CD4-positive, alpha-beta T cell (primary cell): ENCODE data around the gene VAMP4. TPM values are rescaled to one million over a fixed set of nuclear protein-coding genes. Genes with fewer than 3 reads are reported as not detected.

Experiments used
- ATAC-seq: fragments of 200-7000 bp; cut with Tn5 transposase; one replicate; pipeline ENCODE4 v1.10.0; 2022; ENCODE audit warnings: mild to moderate bottlenecking; ENCODE audit not compliant: poor library complexity
- CTCF ChIA-PET: fragments of 350-600 bp; sonication (Branson Sonifier 250); formaldehyde crosslinking; loops from one replicate; lab custom pipeline; 2021; ENCODE audit warnings: antibody characterized with exemption, inconsistent platforms; lab: Charles Lee
- POLR2A ChIA-PET: fragments of 350-600 bp; sonication (Branson Sonifier 250); formaldehyde crosslinking; loops from one replicate; lab custom pipeline; 2021; ENCODE audit warnings: antibody characterized with exemption, inconsistent platforms; lab: Charles Lee
- DNase-seq, 14 experiments: peaks; one replicate each; pipeline ENCODE4 v3.0.0-alpha.2; 2013 to 2020; ENCODE audit warnings: mixed read lengths in 2 of 14
- H3K27ac ChIP-seq, 2 donors: one replicate each; pipeline versions ENCODE4 v1.5.1 to v1.7.0; 2013; ENCODE audit warnings: low read length in 2 of 2, low read depth in 1 of 2, mild to moderate bottlenecking in 1 of 2
- H3K27me3 ChIP-seq, 2 experiments: 1 replicate in 1 of 2; 2 replicates in 1 of 2; pipeline versions ENCODE4 v1.6.1 to v1.7.0; 2013; ENCODE audit warnings: low read length in 2 of 2, control low read depth in 1 of 2, mild to moderate bottlenecking in 1 of 2, moderate library complexity in 1 of 2; ENCODE audit not compliant: insufficient read depth in 2 of 2, control insufficient read depth in 1 of 2
- H3K36me3 ChIP-seq: one replicate; pipeline ENCODE4 v1.6.1; 2013; ENCODE audit warnings: low read length, control low read depth; ENCODE audit not compliant: insufficient read depth
- H3K4me1 ChIP-seq: one replicate; pipeline ENCODE4 v1.6.1; 2013; ENCODE audit warnings: low read length, control low read depth; ENCODE audit not compliant: insufficient read depth
- H3K4me3 ChIP-seq: one replicate; pipeline ENCODE4 v1.5.1; 2013; ENCODE audit warnings: mild to moderate bottlenecking, low read length, moderate library complexity
- H3K9me3 ChIP-seq, 2 experiments: 1 replicate in 1 of 2; 2 replicates in 1 of 2; pipeline versions ENCODE4 v1.6.1 to v1.7.0; 2013; ENCODE audit warnings: low read length in 2 of 2, mild to moderate bottlenecking in 2 of 2, control low read depth in 1 of 2, moderate library complexity in 1 of 2; ENCODE audit not compliant: control insufficient read depth in 1 of 2, insufficient read depth in 1 of 2
- H3K27ac Mint-ChIP-seq: one replicate; pipeline ENCODE4 v1.8.0; 2020; ENCODE audit warnings: mixed read lengths
- H3K27me3 Mint-ChIP-seq: one replicate; pipeline ENCODE4 v1.8.0; 2021; ENCODE audit warnings: mixed read lengths
- H3K36me3 Mint-ChIP-seq: one replicate; pipeline ENCODE4 v1.8.0; 2021; ENCODE audit warnings: low read depth, mixed read lengths
- H3K4me1 Mint-ChIP-seq: one replicate; pipeline ENCODE4 v1.8.0; 2021; ENCODE audit warnings: low read depth, mixed read lengths
- H3K4me3 Mint-ChIP-seq: one replicate; pipeline ENCODE4 v1.8.0; 2020; ENCODE audit warnings: mild to moderate bottlenecking, mixed read lengths
- H3K9me3 Mint-ChIP-seq: one replicate; pipeline ENCODE4 v1.8.0; 2020; ENCODE audit warnings: mixed read lengths
- intact Hi-C, 2 experiments: fragments of 100-400 bp; cut with DNase I in 1 of 2; cut with micrococcal nuclease in 1 of 2; formaldehyde crosslinking; loops; one replicate each; pipeline versions ENCODE4 v1.15.1 to v1.9.0; 2023 to 2025; cut with DNase I, micrococcal nuclease
- total RNA-seq, 174 experiments: library from RNA in 2 of 174; stranded (reverse) in 2 of 174; gene quantifications; one replicate each; pipeline ENCODE4 v1.2.3 and lab custom pipeline; 2021 to 2026
- TF ChIP-seq, protein P1 (sequence below): fragments of 200-600 bp; IDR thresholded peaks from one replicate; pipeline ENCODE4 v1.8.0; 2022; ENCODE audit warnings: antibody characterized with exemption, mild to moderate bottlenecking

The VAMP4 gene
- total RNA-seq, 2 experiments from 2014 or later: 8.1 to 12.1 TPM

DNA sequence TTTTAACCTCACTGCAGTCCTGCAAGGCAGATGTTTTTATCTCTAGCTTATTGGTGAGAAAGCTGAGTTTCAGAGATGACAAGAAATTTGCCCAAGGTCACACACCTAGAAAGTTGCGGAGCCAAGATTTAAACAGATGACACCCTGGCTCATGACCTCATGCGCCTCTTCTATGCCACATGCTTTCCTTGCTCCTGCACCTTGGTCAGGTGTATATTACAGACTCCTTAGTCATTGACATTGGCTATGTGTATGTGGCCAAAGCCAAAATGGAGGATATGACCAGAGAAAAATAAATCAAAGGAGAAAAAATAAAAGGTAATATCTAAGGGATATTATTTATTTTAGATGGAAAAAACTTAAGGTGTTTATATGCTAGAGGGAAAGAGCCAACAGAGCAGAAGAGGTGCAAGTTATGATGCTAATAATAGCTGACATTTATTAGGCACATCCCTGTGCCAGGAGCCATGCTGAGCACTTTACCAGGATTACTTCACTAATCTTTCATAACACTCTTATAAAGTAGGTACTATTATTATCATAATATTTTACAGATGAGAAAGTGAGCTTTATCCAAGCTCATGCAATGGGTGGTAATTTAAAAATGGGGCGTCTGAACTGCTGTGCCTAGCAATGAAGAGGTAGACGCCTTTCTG, 75.6 kb downstream of the VAMP4 start:
- ChIA-PET CTCF (interaction anchor here (1.2 kb wide), 1 partner anchor 16 kb away, joined by 3 read pairs; no protein-coding TSS in a partner anchor), POLR2A (no interaction called here)
- no peaks in the 10 kb centered on the region for H3K9me3 Mint-ChIP-seq
- H3K27ac Mint-ChIP-seq: no peak overlapping the region
- ATAC-seq (no peak), DNase-seq (no peak)
- Histone ChIP-seq H3K4me3 (no peak overlapping the region), H3K9me3 (no peaks in the 10 kb centered on the region), H3K27me3 (peaks cover 0 to 4% of the 10 kb centered on the region in 2 experiments), H3K4me1 (no peaks in the 10 kb centered on the region), H3K36me3 (no peaks in the 10 kb centered on the region), H3K27ac (no peak overlapping the region)
- H3K27me3 Mint-ChIP-seq: peaks cover 6% of the 10 kb centered on the region
- H3K4me3 Mint-ChIP-seq: no peak overlapping the region
- no peaks in the 10 kb centered on the region for H3K4me1 Mint-ChIP-seq
- H3K36me3 Mint-ChIP-seq: no peaks in the 10 kb centered on the region
- TF ChIP-seq, protein P1, sequence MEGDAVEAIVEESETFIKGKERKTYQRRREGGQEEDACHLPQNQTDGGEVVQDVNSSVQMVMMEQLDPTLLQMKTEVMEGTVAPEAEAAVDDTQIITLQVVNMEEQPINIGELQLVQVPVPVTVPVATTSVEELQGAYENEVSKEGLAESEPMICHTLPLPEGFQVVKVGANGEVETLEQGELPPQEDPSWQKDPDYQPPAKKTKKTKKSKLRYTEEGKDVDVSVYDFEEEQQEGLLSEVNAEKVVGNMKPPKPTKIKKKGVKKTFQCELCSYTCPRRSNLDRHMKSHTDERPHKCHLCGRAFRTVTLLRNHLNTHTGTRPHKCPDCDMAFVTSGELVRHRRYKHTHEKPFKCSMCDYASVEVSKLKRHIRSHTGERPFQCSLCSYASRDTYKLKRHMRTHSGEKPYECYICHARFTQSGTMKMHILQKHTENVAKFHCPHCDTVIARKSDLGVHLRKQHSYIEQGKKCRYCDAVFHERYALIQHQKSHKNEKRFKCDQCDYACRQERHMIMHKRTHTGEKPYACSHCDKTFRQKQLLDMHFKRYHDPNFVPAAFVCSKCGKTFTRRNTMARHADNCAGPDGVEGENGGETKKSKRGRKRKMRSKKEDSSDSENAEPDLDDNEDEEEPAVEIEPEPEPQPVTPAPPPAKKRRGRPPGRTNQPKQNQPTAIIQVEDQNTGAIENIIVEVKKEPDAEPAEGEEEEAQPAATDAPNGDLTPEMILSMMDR: no peak
- intact Hi-C loops: no loop called here

DNA sequence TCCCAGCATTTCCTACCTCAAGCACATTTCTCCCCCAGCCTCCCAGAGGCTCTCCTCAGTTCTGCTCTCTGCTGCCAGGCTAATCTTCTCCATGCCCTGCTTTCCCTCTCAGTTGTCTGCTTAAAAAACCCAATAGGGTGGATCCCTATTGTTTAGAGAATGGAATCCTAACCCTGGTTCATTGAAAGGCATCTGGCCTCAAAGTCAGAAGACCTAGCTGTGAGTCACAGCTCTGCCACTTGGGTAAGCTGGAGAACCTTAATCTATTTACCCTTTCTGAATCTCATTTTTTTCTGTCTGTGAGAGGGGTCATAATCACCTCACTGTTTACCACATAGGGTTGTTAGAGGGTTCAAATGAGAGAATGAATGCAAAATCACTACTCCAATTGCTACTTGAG, 76.9 kb downstream of the VAMP4 start:
- ChIA-PET CTCF (no interaction called here), POLR2A (no interaction called here)
- H3K27me3 Mint-ChIP-seq: peaks cover 6% of the 10 kb centered on the region
- peaks cover 0 to 4% of the 10 kb centered on the region in 2 experiments for H3K27me3 ChIP-seq
- no peak overlapping the region for H3K27ac Mint-ChIP-seq
- H3K4me1 Mint-ChIP-seq: no peaks in the 10 kb centered on the region
- no peaks in the 10 kb centered on the region for H3K4me1 ChIP-seq
- no peaks in the 10 kb centered on the region for H3K9me3 Mint-ChIP-seq
- no peaks in the 10 kb centered on the region for H3K36me3 ChIP-seq
- ATAC-seq: no peak
- DNase-seq: no peak
- TF ChIP-seq, protein P1: no peak
- no peak overlapping the region for H3K4me3 Mint-ChIP-seq
- H3K36me3 Mint-ChIP-seq: no peaks in the 10 kb centered on the region
- intact Hi-C loops: no loop called here
- no peak overlapping the region for H3K4me3 ChIP-seq
- H3K27ac ChIP-seq: no peak overlapping the region
- H3K9me3 ChIP-seq: no peaks in the 10 kb centered on the region

DNA sequence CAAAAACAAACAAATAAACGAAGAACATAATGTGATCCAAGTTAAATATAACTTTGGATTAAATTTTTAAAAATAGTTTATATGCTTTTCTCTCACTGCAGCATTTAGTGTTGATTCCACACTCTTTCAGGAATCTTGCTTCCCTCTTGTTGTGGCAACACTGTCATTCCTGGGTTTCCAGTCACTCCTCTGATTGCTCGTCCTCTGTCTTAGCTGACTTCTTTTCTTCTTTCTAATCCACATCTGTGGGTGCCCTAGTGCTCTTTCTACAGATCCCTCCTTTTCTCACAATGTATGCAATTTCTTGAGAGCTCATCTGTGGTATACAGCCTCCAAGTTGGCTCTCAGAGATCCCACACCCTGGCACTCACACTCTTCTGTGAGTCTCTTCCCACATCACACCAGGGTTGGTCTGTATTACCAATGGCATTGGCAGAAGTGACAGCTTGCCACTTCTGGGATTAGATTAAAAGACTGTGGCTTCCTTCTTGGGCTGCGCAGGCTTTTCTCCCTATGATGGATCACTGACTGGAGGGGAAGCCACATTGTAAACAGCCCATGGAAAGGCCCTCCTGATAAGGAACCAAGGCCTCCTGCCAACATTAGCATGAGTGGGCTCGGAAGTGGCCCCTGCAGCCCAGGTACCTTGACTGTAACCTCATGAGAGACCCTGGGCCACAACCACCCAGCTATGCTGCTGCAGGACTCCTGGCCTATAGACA, 77.8 kb downstream of the VAMP4 start:
- Histone ChIP-seq H3K36me3 (no peaks in the 10 kb centered on the region), H3K4me1 (no peaks in the 10 kb centered on the region), H3K27ac (no peak overlapping the region), H3K27me3 (peaks cover 0 to 4% of the 10 kb centered on the region in 2 experiments), H3K9me3 (no peaks in the 10 kb centered on the region), H3K4me3 (no peak overlapping the region)
- TF ChIP-seq, protein P1: no peak
- Mint-ChIP-seq H3K36me3 (no peaks in the 10 kb centered on the region), H3K27me3 (peaks cover 6% of the 10 kb centered on the region), H3K27ac (no peak overlapping the region), H3K4me3 (no peak overlapping the region), H3K4me1 (no peaks in the 10 kb centered on the region), H3K9me3 (no peaks in the 10 kb centered on the region)
- ChIA-PET CTCF (no interaction called here), POLR2A (no interaction called here)
- ATAC-seq (no peak), DNase-seq (no peak)
- intact Hi-C loops: no loop called here
